22Rv1 (cell line): ENCODE results near the gene FAF1.

Experiments
- ZFX ChIP-seq: fragments of 450-650 bp; IDR thresholded peaks from 2 replicates; pipeline ENCODE4 v1.6.1; 2017; ENCODE audit warnings: antibody characterized with exemption, borderline replicate concordance
- TF ChIP-seq, protein P1 (sequence below): fragments of 450-650 bp; IDR thresholded peaks from 2 replicates; pipeline ENCODE4 v1.5.1; 2017; ENCODE audit warnings: mild to moderate bottlenecking

GRCh38 chr1:50964863-50965262 is 4.8 kb upstream of the FAF1 start:
- TF ChIP-seq, protein P1, sequence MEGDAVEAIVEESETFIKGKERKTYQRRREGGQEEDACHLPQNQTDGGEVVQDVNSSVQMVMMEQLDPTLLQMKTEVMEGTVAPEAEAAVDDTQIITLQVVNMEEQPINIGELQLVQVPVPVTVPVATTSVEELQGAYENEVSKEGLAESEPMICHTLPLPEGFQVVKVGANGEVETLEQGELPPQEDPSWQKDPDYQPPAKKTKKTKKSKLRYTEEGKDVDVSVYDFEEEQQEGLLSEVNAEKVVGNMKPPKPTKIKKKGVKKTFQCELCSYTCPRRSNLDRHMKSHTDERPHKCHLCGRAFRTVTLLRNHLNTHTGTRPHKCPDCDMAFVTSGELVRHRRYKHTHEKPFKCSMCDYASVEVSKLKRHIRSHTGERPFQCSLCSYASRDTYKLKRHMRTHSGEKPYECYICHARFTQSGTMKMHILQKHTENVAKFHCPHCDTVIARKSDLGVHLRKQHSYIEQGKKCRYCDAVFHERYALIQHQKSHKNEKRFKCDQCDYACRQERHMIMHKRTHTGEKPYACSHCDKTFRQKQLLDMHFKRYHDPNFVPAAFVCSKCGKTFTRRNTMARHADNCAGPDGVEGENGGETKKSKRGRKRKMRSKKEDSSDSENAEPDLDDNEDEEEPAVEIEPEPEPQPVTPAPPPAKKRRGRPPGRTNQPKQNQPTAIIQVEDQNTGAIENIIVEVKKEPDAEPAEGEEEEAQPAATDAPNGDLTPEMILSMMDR = no peak
- TF ChIP-seq ZFX = no peak
